SK-N-SH treated with all-trans-retinoic acid at 6 μM for 48 hours (cell line): ENCODE measurements around the gene RASA4B.
"Not testable (repeated sequence)": the region's sequence is repeated elsewhere in the genome, so short reads cannot be mapped to it uniquely, and the experiment has no call there.

Experiments used
- ESRRG ChIP-seq: fragments of 250-450 bp; sonication (Bioruptor Pico); IDR thresholded peaks from 2 replicates; pipeline ENCODE4 v1.6.1; 2021; ENCODE audit warnings: mild to moderate bottlenecking
- ISL1 ChIP-seq: fragments of 250-450 bp; sonication (Bioruptor Pico); IDR thresholded peaks from 2 replicates; pipeline ENCODE4 v2.1.2; 2022; ENCODE audit warnings: mild to moderate bottlenecking, moderate library complexity
- RARB ChIP-seq: fragments of 250-450 bp; sonication (Bioruptor Pico); IDR thresholded peaks from 2 replicates; pipeline ENCODE4 v1.8.0; 2021; ENCODE audit warnings: mild to moderate bottlenecking, moderate library complexity
- SNAI2 ChIP-seq: fragments of 250-450 bp; sonication (Bioruptor Pico); IDR thresholded peaks from 2 replicates; pipeline ENCODE4 v1.5.0; 2020; ENCODE audit warnings: mild to moderate bottlenecking, moderate library complexity
- TCF4 ChIP-seq: fragments of 250-450 bp; sonication (Bioruptor Pico); IDR thresholded peaks from 2 replicates; pipeline ENCODE4 v1.8.0; 2021; ENCODE audit warnings: mild to moderate bottlenecking, moderate library complexity, borderline replicate concordance
- TOX ChIP-seq: fragments of 250-450 bp; sonication (Bioruptor Pico); IDR thresholded peaks from 2 replicates; pipeline ENCODE4 v1.8.0; 2021; ENCODE audit warnings: mild to moderate bottlenecking, moderate library complexity, borderline replicate concordance
- ZC3H10 ChIP-seq: fragments of 250-450 bp; sonication (Bioruptor Pico); IDR thresholded peaks from 2 replicates; pipeline ENCODE4 v1.5.1; 2021; ENCODE audit warnings: mild to moderate bottlenecking, moderate library complexity
- ZFP3 ChIP-seq: fragments of 250-450 bp; sonication (Bioruptor Pico); IDR thresholded peaks from 2 replicates; pipeline ENCODE4 v1.5.0; 2020; ENCODE audit warnings: mild to moderate bottlenecking, moderate library complexity
- ZFP30 ChIP-seq: fragments of 450-650 bp; formaldehyde crosslinking; IDR thresholded peaks from 2 replicates; pipeline ENCODE4 v1.5.0; 2022; ENCODE audit warnings: mild to moderate bottlenecking, moderate library complexity
- TF ChIP-seq, protein P1 (sequence below): fragments of 250-450 bp; sonication (Bioruptor Pico); IDR thresholded peaks from 2 replicates; pipeline ENCODE4 v1.8.0; 2020; ENCODE audit warnings: mild to moderate bottlenecking, moderate library complexity, borderline replicate concordance
- TF ChIP-seq, protein P2 (sequence below): fragments of 250-450 bp; sonication (Bioruptor Pico); IDR thresholded peaks from 2 replicates; pipeline ENCODE4 v1.5.1; 2020; ENCODE audit warnings: low read depth, mild to moderate bottlenecking, moderate library complexity
- TF ChIP-seq, protein P3 (sequence below): fragments of 250-450 bp; sonication (Bioruptor Pico); IDR thresholded peaks from 2 replicates; pipeline ENCODE4 v1.5.1; 2021; ENCODE audit warnings: mild to moderate bottlenecking, moderate library complexity

DNA sequence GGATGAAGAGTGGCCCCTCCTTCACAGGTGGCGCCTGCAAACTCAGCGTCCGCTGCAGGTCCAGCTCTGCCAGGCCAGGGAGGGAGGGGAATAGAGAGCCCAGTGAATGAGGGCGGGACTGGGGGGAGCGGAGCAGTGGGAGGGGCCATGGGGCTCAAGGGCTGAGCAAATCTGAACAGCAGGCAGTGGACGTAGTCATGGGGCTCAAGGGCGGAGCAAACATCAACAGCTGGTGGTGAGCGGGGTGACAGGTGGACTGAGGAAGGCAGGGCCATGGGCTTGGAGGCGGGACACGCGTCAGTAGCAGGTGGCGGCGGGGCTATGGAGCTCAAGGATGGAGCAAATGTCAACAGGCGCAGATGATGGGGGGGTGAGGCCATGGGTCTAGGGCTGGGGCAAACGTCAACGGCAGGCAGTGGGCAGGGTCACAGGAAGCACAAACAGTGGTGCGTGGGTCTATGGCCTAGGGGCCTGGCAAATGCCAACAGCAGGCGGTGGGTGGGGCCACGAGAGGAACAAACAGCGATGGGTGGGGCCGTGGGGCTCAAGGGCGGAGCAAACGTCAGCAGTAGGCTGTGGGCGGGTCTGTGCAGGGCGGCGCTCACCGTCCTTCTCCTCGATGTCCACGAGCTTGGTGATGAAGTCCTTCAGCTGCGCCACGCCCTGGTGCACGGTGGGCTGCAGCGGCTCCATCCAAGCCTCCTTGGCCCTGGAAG, 24.2 kb downstream of the RASA4B start:
- TF ChIP-seq TOX (CRISPR knock-in tag); ISL1 (CRISPR knock-in tag); ZFP3 (CRISPR knock-in tag); ZC3H10 (CRISPR knock-in tag); RARB (CRISPR knock-in tag); ZFP30 (CRISPR knock-in tag); TCF4; ESRRG (CRISPR knock-in tag); SNAI2 (CRISPR knock-in tag): not testable (repeated sequence)
- TF ChIP-seq, protein P1, sequence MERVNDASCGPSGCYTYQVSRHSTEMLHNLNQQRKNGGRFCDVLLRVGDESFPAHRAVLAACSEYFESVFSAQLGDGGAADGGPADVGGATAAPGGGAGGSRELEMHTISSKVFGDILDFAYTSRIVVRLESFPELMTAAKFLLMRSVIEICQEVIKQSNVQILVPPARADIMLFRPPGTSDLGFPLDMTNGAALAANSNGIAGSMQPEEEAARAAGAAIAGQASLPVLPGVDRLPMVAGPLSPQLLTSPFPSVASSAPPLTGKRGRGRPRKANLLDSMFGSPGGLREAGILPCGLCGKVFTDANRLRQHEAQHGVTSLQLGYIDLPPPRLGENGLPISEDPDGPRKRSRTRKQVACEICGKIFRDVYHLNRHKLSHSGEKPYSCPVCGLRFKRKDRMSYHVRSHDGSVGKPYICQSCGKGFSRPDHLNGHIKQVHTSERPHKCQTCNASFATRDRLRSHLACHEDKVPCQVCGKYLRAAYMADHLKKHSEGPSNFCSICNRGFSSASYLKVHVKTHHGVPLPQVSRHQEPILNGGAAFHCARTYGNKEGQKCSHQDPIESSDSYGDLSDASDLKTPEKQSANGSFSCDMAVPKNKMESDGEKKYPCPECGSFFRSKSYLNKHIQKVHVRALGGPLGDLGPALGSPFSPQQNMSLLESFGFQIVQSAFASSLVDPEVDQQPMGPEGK (CRISPR knock-in tag): not testable (repeated sequence)
- TF ChIP-seq, protein P2, sequence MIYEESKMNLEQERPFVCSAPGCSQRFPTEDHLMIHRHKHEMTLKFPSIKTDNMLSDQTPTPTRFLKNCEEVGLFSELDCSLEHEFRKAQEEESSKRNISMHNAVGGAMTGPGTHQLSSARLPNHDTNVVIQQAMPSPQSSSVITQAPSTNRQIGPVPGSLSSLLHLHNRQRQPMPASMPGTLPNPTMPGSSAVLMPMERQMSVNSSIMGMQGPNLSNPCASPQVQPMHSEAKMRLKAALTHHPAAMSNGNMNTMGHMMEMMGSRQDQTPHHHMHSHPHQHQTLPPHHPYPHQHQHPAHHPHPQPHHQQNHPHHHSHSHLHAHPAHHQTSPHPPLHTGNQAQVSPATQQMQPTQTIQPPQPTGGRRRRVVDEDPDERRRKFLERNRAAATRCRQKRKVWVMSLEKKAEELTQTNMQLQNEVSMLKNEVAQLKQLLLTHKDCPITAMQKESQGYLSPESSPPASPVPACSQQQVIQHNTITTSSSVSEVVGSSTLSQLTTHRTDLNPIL (CRISPR knock-in tag): not testable (repeated sequence)
- TF ChIP-seq, protein P3, sequence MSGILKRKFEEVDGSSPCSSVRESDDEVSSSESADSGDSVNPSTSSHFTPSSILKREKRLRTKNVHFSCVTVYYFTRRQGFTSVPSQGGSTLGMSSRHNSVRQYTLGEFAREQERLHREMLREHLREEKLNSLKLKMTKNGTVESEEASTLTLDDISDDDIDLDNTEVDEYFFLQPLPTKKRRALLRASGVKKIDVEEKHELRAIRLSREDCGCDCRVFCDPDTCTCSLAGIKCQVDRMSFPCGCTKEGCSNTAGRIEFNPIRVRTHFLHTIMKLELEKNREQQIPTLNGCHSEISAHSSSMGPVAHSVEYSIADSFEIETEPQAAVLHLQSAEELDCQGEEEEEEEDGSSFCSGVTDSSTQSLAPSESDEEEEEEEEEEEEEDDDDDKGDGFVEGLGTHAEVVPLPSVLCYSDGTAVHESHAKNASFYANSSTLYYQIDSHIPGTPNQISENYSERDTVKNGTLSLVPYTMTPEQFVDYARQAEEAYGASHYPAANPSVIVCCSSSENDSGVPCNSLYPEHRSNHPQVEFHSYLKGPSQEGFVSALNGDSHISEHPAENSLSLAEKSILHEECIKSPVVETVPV (CRISPR knock-in tag): not testable (repeated sequence)
